ENCODE data around the gene OOEP.

- TF ChIP-seq POLR2A (IDR thresholded peaks at IDR 0.05; ENCODE audit: low read depth, low read length) (no peak), POLR2AphosphoS5 (IDR thresholded peaks at IDR 0.05; ENCODE audit: low read depth, low read length) (no peak), TAF1 (IDR thresholded peaks at IDR 0.05; ENCODE audit: borderline replicate concordance, low read depth, low read length) (no peak)
Measured at GRCh38 chr6:73348550-73349204, 21.0 kb downstream of the OOEP start.

All from GM12892 (cell line).